Breast epithelium (tissue), 4 donors: ENCODE data around the gene STAT6. TPM values are rescaled to one million over a fixed set of nuclear protein-coding genes. Genes with fewer than 3 reads are reported as not detected.
A peak's percentile ranks its signal among the peaks of the same experiment; 100 is the strongest.

Experiments
- DNase-seq, 2 donors: peaks; one replicate each; pipeline ENCODE4 v3.0.0-alpha.2; 2019; ENCODE audit warnings: low spot score in 2 of 2
- H3K27ac ChIP-seq, 2 donors: fragments of 200-600 bp; sonication (generic) in 1 of 2; one replicate each; pipeline ENCODE4 v1.5.1; 2016 to 2019; ENCODE audit warnings: mild to moderate bottlenecking in 1 of 2
- H3K27me3 ChIP-seq, 2 donors: fragments of 200-600 bp; sonication (generic) in 1 of 2; one replicate each; pipeline versions ENCODE4 v1.5.1 to v1.6.0; 2017 to 2019; ENCODE audit warnings: control low read depth in 1 of 2, mild to moderate bottlenecking in 1 of 2
- H3K36me3 ChIP-seq: fragments of 200-600 bp; one replicate; pipeline ENCODE4 v1.5.1; 2019
- H3K4me1 ChIP-seq, 2 donors: fragments of 200-600 bp; sonication (generic); one replicate each; pipeline ENCODE4 v1.5.1; 2016 to 2019; ENCODE audit warnings: control low read depth in 1 of 2
- H3K4me3 ChIP-seq, 3 donors: fragments of 200-600 bp; sonication (generic); 1 replicate in 2 of 3; 2 replicates in 1 of 3; pipeline ENCODE4 v1.5.1; 2016 to 2019; ENCODE audit warnings: mild to moderate bottlenecking in 3 of 3, moderate library complexity in 2 of 3
- H3K9me3 ChIP-seq, 2 donors: fragments of 200-600 bp; sonication (generic) in 1 of 2; one replicate each; pipeline ENCODE4 v1.5.1; 2016 to 2019; ENCODE audit warnings: control low read depth in 1 of 2
- POLR2A ChIP-seq: fragments of 450-650 bp; IDR thresholded peaks from one replicate; pipeline ENCODE4 v1.6.1; 2016; ENCODE audit warnings: antibody characterized with exemption, mild to moderate bottlenecking, moderate library complexity
- POLR2AphosphoS5 ChIP-seq, 3 donors: sonication (generic); formaldehyde crosslinking; IDR thresholded peaks; one replicate each; pipeline ENCODE4 v1.6.1; 2017; ENCODE audit warnings: antibody characterized with exemption in 3 of 3
- intact Hi-C: fragments of 100-400 bp; cut with DNase I; formaldehyde crosslinking; loops from one replicate; pipeline ENCODE4 v1.15.1; 2023; ENCODE audit warnings: low total_unique reads
- total RNA-seq, 3 donors: library from RNA; depleted of rRNA; stranded (reverse); fragments of >200 nt; gene quantifications; one replicate each; pipeline ENCODE4 v1.1.0, GENCODE V29; 2016
- TF ChIP-seq, protein P1 (sequence below), 3 donors: fragments of 450-650 bp; IDR thresholded peaks; one replicate each; pipeline ENCODE4 v1.5.1; 2016 to 2017; ENCODE audit warnings: antibody characterized with exemption in 3 of 3, mild to moderate bottlenecking in 3 of 3, moderate library complexity in 3 of 3

STAT6 gene
- total RNA-seq, 3 donors from 2014 or later, result 139 to 147 (median 146) TPM

DNA sequence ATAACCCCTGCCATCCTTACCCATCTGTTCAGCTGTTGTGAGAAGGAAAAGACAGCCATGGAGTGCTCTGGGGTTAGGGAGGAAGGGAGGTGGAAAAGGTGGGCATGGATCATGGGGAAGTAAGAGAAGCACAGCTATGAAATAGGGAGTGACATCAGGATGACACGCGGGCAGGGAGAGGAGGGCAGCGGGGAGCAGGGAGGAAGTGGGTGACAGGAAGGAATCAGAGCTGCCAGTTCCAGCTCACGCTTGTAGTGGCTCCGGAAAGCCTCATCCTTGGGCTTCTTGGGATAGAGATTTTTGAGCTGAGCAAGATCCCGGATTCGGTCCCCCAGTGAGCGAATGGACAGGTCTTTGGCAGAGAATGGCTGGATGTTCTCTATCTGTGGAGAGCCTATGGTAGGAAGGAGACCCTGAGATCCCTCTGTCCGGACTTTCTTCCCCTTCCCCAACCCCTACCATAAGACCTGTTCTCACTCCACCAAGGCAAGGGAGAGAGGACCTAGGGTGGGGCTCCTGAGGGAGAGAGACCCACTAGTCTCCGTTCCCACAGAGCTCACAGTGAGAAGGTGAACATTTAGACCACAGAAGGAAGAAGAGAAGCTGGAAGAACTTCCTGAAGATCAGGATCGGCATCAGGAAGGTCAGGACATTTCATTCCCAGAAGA lies 12.0 kb downstream of the STAT6 start:
- intact Hi-C loops, result no loop called here
- peaks cover 0 to 4% of the 10 kb centered on the region in 2 donors for H3K4me1 ChIP-seq
- H3K36me3 ChIP-seq, result no peaks in the 10 kb centered on the region
- H3K4me3 ChIP-seq, result no peak overlapping the region
- H3K9me3 ChIP-seq, result no peaks in the 10 kb centered on the region
- DNase-seq, result no peak
- peak overlapping the region; percentile 3 to 68 for H3K27ac ChIP-seq
- TF ChIP-seq, protein P1, sequence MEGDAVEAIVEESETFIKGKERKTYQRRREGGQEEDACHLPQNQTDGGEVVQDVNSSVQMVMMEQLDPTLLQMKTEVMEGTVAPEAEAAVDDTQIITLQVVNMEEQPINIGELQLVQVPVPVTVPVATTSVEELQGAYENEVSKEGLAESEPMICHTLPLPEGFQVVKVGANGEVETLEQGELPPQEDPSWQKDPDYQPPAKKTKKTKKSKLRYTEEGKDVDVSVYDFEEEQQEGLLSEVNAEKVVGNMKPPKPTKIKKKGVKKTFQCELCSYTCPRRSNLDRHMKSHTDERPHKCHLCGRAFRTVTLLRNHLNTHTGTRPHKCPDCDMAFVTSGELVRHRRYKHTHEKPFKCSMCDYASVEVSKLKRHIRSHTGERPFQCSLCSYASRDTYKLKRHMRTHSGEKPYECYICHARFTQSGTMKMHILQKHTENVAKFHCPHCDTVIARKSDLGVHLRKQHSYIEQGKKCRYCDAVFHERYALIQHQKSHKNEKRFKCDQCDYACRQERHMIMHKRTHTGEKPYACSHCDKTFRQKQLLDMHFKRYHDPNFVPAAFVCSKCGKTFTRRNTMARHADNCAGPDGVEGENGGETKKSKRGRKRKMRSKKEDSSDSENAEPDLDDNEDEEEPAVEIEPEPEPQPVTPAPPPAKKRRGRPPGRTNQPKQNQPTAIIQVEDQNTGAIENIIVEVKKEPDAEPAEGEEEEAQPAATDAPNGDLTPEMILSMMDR (IDR thresholded peaks at IDR 0.05), result no peak
- no peak for TF ChIP-seq POLR2AphosphoS5 (IDR thresholded peaks at IDR 0.05)
- no peak for TF ChIP-seq POLR2A
- no peaks in the 10 kb centered on the region for H3K27me3 ChIP-seq

DNA sequence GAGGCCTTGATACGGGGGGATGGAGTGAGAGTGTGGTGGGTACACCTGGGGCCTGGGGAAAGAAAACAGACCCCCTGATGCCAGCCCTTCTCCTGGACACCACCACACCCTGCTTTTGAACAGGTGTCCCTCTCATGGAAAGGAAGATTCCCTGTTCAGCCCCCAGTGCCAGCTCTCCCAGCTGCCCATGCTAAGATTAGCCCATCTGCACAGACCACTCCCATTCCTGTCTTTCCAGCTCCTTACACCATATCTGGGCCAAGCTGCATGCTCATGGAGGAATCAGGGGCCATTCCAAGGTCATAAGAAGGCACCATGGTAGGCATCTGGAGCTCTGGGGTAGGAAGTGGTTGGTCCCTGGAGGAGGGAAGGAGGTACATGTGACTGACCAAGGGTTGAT lies 12.6 kb downstream of the STAT6 start:
- Histone ChIP-seq H3K4me1 (peaks cover 0 to 6% of the 10 kb centered on the region in 2 donors), H3K27ac (peak overlapping the region; percentile 3 to 68), H3K4me3 (no peak overlapping the region), H3K27me3 (no peaks in the 10 kb centered on the region), H3K9me3 (no peaks in the 10 kb centered on the region), H3K36me3 (no peaks in the 10 kb centered on the region)
- DNase-seq, result no peak
- intact Hi-C loops, result no loop called here
- TF ChIP-seq POLR2AphosphoS5 (IDR thresholded peaks at IDR 0.05) (no peak), POLR2A (no peak)
- TF ChIP-seq, protein P1 (IDR thresholded peaks at IDR 0.05), result no peak

DNA sequence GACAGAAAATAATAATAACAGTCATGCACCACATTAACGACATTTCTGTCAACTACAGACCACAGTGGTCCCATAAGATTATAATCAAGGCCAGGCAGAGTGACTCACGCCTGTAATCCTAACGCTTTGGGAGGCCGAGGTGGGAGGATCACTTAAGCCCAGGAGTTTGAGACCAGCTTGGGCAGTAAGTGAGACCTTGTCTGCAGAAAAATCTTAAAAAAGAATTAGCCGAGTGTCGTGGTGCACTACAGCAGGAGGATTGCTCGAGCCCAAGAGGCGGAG lies 13.7 kb downstream of the STAT6 start:
- intact Hi-C loops, result no loop called here
- Histone ChIP-seq H3K9me3 (no peaks in the 10 kb centered on the region), H3K36me3 (no peaks in the 10 kb centered on the region), H3K4me3 (no peak overlapping the region), H3K4me1 (peaks cover 0 to 14% of the 10 kb centered on the region in 2 donors), H3K27me3 (no peaks in the 10 kb centered on the region), H3K27ac (peak overlapping the region in 1 of 2 donors; percentile 5)
- no peak for TF ChIP-seq POLR2AphosphoS5 (IDR thresholded peaks at IDR 0.05)
- no peak for DNase-seq

DNA sequence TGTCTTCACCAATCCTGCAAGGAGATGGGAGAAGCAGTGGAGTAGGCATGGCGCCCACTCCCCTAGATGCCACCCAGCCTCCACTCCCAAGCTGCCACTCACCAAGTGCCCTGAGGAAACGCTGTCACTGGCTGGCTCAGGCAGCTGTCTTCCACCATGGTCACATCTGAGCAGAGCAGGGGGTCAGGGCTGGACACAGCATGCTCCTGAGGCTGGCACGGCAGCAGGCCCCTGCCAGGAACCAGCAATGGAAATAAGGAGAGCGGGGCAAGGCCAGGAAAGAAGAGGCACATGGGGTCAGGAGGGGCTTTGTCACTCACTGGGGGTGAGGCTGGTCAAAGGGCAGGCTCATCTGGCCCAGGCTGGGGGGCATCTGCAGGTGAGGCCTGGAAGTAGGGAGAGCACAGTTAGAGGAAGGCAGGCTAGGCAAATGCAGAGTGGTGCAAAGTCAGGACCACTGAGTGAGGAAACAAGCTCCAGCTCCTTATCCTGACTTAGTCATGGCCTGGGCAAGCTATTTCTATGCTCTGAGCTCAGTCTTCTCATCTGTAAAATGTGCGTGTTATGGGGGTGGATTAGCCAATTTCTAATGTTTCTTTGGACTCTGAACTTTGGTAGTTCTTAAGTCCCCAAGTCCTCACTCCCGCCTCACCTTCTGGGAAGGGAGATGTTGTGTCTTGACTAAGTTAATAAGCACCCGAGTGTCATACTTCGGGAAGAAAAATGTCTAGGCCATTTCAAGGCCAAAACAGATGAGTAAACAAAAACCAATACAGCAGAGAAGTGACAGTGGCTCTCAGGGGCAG lies 14.2 kb downstream of the STAT6 start:
- Histone ChIP-seq H3K27ac (peak overlapping the region; percentile 5 to 67), H3K4me1 (peaks cover 0 to 14% of the 10 kb centered on the region in 2 donors), H3K36me3 (no peaks in the 10 kb centered on the region), H3K9me3 (no peaks in the 10 kb centered on the region), H3K27me3 (no peaks in the 10 kb centered on the region), H3K4me3 (no peak overlapping the region)
- TF ChIP-seq POLR2A (no peak), POLR2AphosphoS5 (IDR thresholded peaks at IDR 0.05) (no peak)
- TF ChIP-seq, protein P1 (IDR thresholded peaks at IDR 0.05), result no peak
- intact Hi-C loops, result no loop called here
- DNase-seq, result no peak

DNA sequence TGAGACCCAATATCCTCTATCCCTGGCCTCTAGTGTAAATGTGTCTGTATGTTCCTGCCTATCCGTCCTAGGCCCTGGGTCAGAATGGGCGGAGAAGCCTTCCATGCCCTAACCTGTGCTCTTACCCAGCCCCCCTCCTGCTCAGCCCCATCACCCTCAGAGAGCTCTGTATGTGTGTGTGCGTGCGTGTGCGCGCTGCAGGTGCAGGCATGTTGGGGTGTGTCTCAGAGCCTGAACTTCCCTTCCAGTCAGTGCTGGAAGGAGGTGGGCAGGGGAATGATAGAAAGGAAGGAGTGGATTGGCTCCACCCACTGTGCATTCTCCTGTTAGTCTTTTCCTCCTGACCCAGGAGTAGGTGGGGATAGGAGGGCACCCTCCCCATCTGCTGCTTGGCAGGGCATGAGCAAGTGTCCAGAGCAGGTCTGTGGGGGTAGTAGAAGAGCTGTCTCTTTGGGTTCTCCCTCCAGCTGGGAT lies 15.0 kb downstream of the STAT6 start:
- intact Hi-C loops, result no loop called here
- H3K27ac ChIP-seq, result peak overlapping the region; percentile 5 to 67
- peak in 1 of 2 donors; percentile 74 for DNase-seq
- TF ChIP-seq POLR2AphosphoS5 (IDR thresholded peaks at IDR 0.05) (no peak), POLR2A (no peak)
- TF ChIP-seq, protein P1 (IDR thresholded peaks at IDR 0.05), result no peak
- H3K27me3 ChIP-seq, result no peaks in the 10 kb centered on the region
- H3K4me1 ChIP-seq, result peaks cover 3 to 14% of the 10 kb centered on the region in 2 donors
- no peaks in the 10 kb centered on the region for H3K9me3 ChIP-seq
- no peak overlapping the region for H3K4me3 ChIP-seq
- no peaks in the 10 kb centered on the region for H3K36me3 ChIP-seq
